H1 (cell line): ENCODE measurements around the gene TBX4. TPM values are rescaled to one million over a fixed set of nuclear protein-coding genes. Genes with fewer than 3 reads are reported as not detected.

Source experiments
- ASH2L ChIP-seq: fragments of 200-600, 300-600 bp; sonication (generic); IDR thresholded peaks from one replicate; pipeline ENCODE4 v1.7.1; 2017; ENCODE audit warnings: low read length
- CBX5 ChIP-seq: fragments of 300-800, 300-1000 bp; sonication (generic); IDR thresholded peaks from 2 replicates; pipeline ENCODE4 v1.7.1; 2016; ENCODE audit warnings: antibody characterized with exemption, low read length, low read depth
- SAP30 ChIP-seq: fragments of 300-600 bp; sonication (generic); IDR thresholded peaks from 2 replicates; pipeline ENCODE4 v1.7.1; 2012; ENCODE audit warnings: low read length, moderate library complexity, mild to moderate bottlenecking, inconsistent platforms; ENCODE audit not compliant: insufficient read depth, insufficient replicate concordance
- polyA plus RNA-seq, 7 experiments: library from polyadenylated mRNA; depleted of rRNA in 3 of 7; stranded (reverse) in 5 of 7; unstranded in 2 of 7; fragments of >200 nt in 5 of 7; fragments of 200-250 nt in 2 of 7; gene quantifications; 1 replicate in 5 of 7; 2 replicates in 1 of 7; 4 replicates in 1 of 7; pipeline versions ENCODE4 v1.2.1 to v1.2.3, GENCODE V29; 2011 to 2013; ENCODE audit warnings: missing spikeins in 2 of 7, mixed read lengths in 2 of 7
- total RNA-seq: library from RNA; stranded (reverse); fragmentation: NEBNext Ultra II Directional; extraction: Animal tissue kit (Norgen Biotek cat#: 25700); gene quantifications from 2 replicates; pipeline ENCODE4 v1.2.1, GENCODE V29; 2021

Gene TBX4
- total and polyA plus RNA-seq, 2 of the 8 experiments (the other 6 are each of a cell fraction or from before 2014, with no cell fraction given): 0.02 TPM; not detected in 1

DNA sequence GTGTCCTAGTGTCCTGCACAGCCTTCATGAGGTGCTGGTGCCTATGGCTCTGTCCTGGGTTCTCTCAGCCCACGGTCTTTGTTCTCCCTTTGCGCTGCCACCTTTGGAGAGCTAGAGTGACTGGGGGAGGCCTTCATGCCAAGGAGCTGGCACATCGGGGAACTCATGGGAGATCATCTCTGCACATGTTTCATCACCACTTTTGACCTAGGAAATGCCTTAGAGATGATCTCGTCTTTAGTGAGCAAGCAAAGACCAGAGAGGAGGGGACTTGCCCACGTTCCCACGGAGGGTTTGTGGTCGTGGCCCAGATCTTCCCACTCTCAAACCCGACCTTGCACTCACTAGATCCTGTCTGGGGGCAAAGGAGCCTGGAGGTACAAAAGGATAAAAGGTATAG, 23.5 kb downstream of the TBX4 start (continued):
- TF ChIP-seq ASH2L (no peak), CBX5 (no peak), SAP30 (no peak)
